NB4 (cell line): Measurements from ENCODE around the gene ZNF830.
A peak's percentile ranks its signal among the peaks of the same experiment; 100 is the strongest.
"Not testable (repeated sequence)": the region's sequence is repeated elsewhere in the genome, so short reads cannot be mapped to it uniquely, and the experiment has no call there.

ENCODE experiments used
- DNase-seq: peaks from one replicate; pipeline ENCODE4 v3.0.0; 2010; ENCODE audit warnings: low read depth
- H3K4me3 ChIP-seq: one replicate; pipeline ENCODE4 v1.5.1; 2011; ENCODE audit warnings: mild to moderate bottlenecking, low read depth, low read length, moderate library complexity
- CTCF ChIP-seq: IDR thresholded peaks from one replicate; pipeline ENCODE4 v1.5.1; 2012; ENCODE audit warnings: low read depth, low read length
- MAX ChIP-seq: IDR thresholded peaks from 2 replicates; pipeline ENCODE4 v1.6.1; 2011; ENCODE audit warnings: low read depth, low read length
- MYC ChIP-seq: IDR thresholded peaks from 2 replicates; pipeline ENCODE4 v1.6.1; 2011; ENCODE audit warnings: low read depth, low read length
- POLR2A ChIP-seq: IDR thresholded peaks from 2 replicates; pipeline ENCODE4 v1.6.1; 2011; ENCODE audit warnings: mild to moderate bottlenecking; ENCODE audit not compliant: insufficient read length; ENCODE audit errors: extremely low read depth

ZNF830 gene

GRCh38 chr17:34997355-34997862 lies 36.1 kb downstream of the ZNF830 start:
- no peak overlapping the region for H3K4me3 ChIP-seq
- TF ChIP-seq CTCF (no peak), MAX (no peak), POLR2A (no peak), MYC (no peak)
- DNase-seq, result no peak

- peak; percentile 83 for DNase-seq
- peak; percentile 55; the same call in 1 of the 2 replicates for TF ChIP-seq MYC
- TF ChIP-seq MAX, result 0 out of 2 replicates have a peak, but pooled peaks have one; percentile 8
- TF ChIP-seq POLR2A, result no peak
- peak; percentile 92 for TF ChIP-seq CTCF
Observed at GRCh38 chr17:34998205-34998604, 36.9 kb downstream of the ZNF830 start.

GRCh38 chr17:34999456-34999855 lies 38.1 kb downstream of the ZNF830 start:
- H3K4me3 ChIP-seq, result no peak overlapping the region
- no peak for DNase-seq
- TF ChIP-seq POLR2A (no peak), MAX (no peak), MYC (no peak), CTCF (no peak)

More at GRCh38 chr17:34998205-34998604, 36.9 kb downstream of the ZNF830 start:
- no peak overlapping the region for H3K4me3 ChIP-seq

- not testable (repeated sequence) for DNase-seq, H3K4me3 ChIP-seq
Observed at GRCh38 chr17:35000965-35001364, 39.6 kb downstream of the ZNF830 start.

- DNase-seq, result no peak
- no peak overlapping the region for H3K4me3 ChIP-seq
- TF ChIP-seq MYC (no peak), MAX (no peak), CTCF (no peak), POLR2A (no peak)
Observed at GRCh38 chr17:35001549-35001948, 40.2 kb downstream of the ZNF830 start.

- no peak overlapping the region for H3K4me3 ChIP-seq
- DNase-seq, result no peak
- TF ChIP-seq CTCF, result no peak
- TF ChIP-seq MAX, result no peak
- no peak for TF ChIP-seq POLR2A
- TF ChIP-seq MYC, result no peak
Observed at GRCh38 chr17:35002876-35003551, 41.7 kb downstream of the ZNF830 start.
